Prostate gland (tissue), 2 donors: ENCODE results near the gene KANK2. TPM values are rescaled to one million over a fixed set of nuclear protein-coding genes. Genes with fewer than 3 reads are reported as not detected.

Experiments
- DNase-seq: peaks from one replicate; pipeline ENCODE4 v3.0.0-alpha.2; 2019; ENCODE audit warnings: low spot score
- H3K27ac ChIP-seq, 2 donors: fragments of 200-600 bp; sonication (generic); 2 replicates each; pipeline ENCODE4 v1.5.1; 2017 to 2019
- H3K27me3 ChIP-seq: fragments of 200-600 bp; sonication (generic); replicated peaks from 2 replicates; pipeline ENCODE4 v1.5.1; 2019; ENCODE audit not compliant: insufficient read depth
- H3K36me3 ChIP-seq, 2 donors: fragments of 200-600 bp; sonication (generic); 1 replicate in 1 of 2; 2 replicates in 1 of 2; pipeline versions ENCODE4 v1.5.1 to v1.8.1; 2017 to 2019
- H3K4me1 ChIP-seq: fragments of 200-600 bp; sonication (generic); replicated peaks from 2 replicates; pipeline ENCODE4 v1.5.1; 2019
- H3K4me3 ChIP-seq, 2 donors: fragments of 200-600 bp; sonication (generic); 2 replicates each; pipeline ENCODE4 v1.5.1; 2017 to 2019
- H3K9me3 ChIP-seq: fragments of 200-600 bp; sonication (generic); 2 replicates; pipeline ENCODE4 v1.5.1; 2017
- POLR2A ChIP-seq: fragments of 450-650 bp; IDR thresholded peaks from one replicate; pipeline ENCODE4 v1.6.1; 2016; ENCODE audit warnings: antibody characterized with exemption, mild to moderate bottlenecking
- POLR2AphosphoS5 ChIP-seq: sonication (generic); formaldehyde crosslinking; IDR thresholded peaks from one replicate; pipeline ENCODE4 v1.6.1; 2017; ENCODE audit warnings: antibody characterized with exemption
- WGBS: methylation state at CpG from one replicate; pipeline ENCODE4 v1.1.5; 2018; 5-methylcytosine and 5-hydroxymethylcytosine counted together
- intact Hi-C: fragments of 100-400 bp; cut with DNase I; formaldehyde crosslinking; loops from one replicate; pipeline ENCODE4 v1.14.2; 2022
- total RNA-seq, 2 donors: library from RNA; depleted of rRNA; stranded (reverse); fragments of >200 nt; gene quantifications; one replicate each; pipeline ENCODE4 v1.1.0, GENCODE V29; 2016
- TF ChIP-seq, protein P1 (sequence below), 4 experiments: fragments of 200-600 bp in 2 of 4; fragments of 450-650 bp in 2 of 4; sonication (generic) in 2 of 4; IDR thresholded peaks; 1 replicate in 3 of 4; 2 replicates in 1 of 4; pipeline ENCODE4 v1.5.1; 2016 to 2019; ENCODE audit warnings: antibody characterized with exemption in 4 of 4, mild to moderate bottlenecking in 2 of 4, moderate library complexity in 2 of 4

The KANK2 gene
- total RNA-seq, 2 donors from 2014 or later = 150 to 370 TPM

DNA sequence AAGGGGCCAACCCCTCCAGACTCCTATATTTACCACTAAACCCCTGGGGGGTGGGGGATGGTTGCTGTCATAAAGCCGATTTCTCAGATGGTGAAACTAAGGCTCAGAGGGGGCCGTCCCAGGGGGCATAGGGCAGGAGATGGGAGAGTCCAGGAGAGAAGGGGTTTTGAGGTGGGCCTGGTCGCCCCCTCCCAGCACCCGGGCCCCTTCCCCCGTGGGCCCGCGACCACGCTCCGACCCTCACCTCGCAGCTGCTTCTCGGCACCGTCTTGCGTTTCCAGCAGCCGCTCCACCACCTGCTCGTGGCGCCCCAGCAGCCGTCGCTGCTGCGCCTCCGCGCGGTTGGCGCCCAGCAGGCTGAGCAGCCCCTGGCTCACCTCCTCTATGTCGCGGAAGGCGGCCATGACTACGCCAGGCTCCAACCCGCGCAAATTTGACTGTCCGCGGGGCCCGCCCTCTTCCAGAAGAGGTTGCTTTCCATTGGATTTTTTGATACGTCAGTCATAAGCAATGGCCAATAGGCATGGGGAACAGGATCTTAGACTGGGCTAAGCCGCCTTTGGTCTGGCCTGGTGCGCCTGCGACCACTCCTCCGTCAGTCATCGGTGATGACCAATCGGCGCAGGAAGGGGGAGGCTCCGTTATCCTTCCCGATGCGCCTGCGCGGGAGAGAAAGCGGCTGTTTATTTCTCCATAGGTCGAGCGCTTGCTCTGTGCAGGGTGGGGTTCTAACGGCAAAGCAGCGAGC lies 41.8 kb downstream of the KANK2 start, which contains the start of gene SPC24:
Gene SPC24 (minus strand): TSS at position 410 of the 748 bp plus-strand sequence. CDS start 6 bp downstream, at position 404.
- Histone ChIP-seq H3K27me3 (no peaks in the 10 kb centered on the region), H3K9me3 (no peaks in the 10 kb centered on the region), H3K27ac (peak within 1 kb of the TSS; percentile 4 to 47), H3K4me3 (peak within 1 kb of the TSS; percentile 28 to 52), H3K4me1 (peaks cover 9% of the 10 kb centered on the region), H3K36me3 (no peaks in the 10 kb centered on the region)
- TF ChIP-seq POLR2AphosphoS5 (peak; percentile 97), POLR2A (no peak)
- TF ChIP-seq, protein P1, sequence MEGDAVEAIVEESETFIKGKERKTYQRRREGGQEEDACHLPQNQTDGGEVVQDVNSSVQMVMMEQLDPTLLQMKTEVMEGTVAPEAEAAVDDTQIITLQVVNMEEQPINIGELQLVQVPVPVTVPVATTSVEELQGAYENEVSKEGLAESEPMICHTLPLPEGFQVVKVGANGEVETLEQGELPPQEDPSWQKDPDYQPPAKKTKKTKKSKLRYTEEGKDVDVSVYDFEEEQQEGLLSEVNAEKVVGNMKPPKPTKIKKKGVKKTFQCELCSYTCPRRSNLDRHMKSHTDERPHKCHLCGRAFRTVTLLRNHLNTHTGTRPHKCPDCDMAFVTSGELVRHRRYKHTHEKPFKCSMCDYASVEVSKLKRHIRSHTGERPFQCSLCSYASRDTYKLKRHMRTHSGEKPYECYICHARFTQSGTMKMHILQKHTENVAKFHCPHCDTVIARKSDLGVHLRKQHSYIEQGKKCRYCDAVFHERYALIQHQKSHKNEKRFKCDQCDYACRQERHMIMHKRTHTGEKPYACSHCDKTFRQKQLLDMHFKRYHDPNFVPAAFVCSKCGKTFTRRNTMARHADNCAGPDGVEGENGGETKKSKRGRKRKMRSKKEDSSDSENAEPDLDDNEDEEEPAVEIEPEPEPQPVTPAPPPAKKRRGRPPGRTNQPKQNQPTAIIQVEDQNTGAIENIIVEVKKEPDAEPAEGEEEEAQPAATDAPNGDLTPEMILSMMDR (IDR thresholded peaks at IDR 0.05) = no peak
- 1% methylated on average over 49 of the region's 50 CpGs for WGBS
- intact Hi-C loops = no loop called here
- DNase-seq = peak; percentile 94

DNA sequence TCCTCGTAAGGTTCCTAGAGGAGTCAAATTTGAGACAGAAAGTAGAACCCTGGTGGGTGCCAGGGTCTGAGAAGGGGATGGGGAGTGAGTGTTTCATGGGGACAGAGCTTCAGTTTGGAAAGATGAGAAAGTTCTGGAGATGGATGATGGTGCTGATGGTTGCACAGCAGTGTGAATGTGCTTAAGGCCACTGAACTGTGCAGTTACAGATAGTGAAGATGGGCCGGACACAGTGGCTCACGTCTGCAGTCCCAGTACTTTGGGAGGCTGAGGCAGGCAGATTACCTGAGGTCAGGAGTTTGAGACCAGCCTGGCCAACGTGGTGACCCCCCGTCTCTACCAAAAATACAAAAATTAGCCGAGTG lies 42.7 kb downstream of the KANK2 start:
- H3K27ac ChIP-seq = no peak overlapping the region
- peaks cover 9% of the 10 kb centered on the region for H3K4me1 ChIP-seq
- no peaks in the 10 kb centered on the region for H3K27me3 ChIP-seq
- H3K36me3 ChIP-seq = no peaks in the 10 kb centered on the region
- DNase-seq = no peak
- TF ChIP-seq POLR2AphosphoS5 (no peak), POLR2A (no peak)
- TF ChIP-seq, protein P1 (IDR thresholded peaks at IDR 0.05) = no peak
- 40% methylated on average over 6 of the region's 6 CpGs for WGBS
- no peak overlapping the region for H3K4me3 ChIP-seq
- H3K9me3 ChIP-seq = no peaks in the 10 kb centered on the region
- intact Hi-C loops = no loop called here

DNA sequence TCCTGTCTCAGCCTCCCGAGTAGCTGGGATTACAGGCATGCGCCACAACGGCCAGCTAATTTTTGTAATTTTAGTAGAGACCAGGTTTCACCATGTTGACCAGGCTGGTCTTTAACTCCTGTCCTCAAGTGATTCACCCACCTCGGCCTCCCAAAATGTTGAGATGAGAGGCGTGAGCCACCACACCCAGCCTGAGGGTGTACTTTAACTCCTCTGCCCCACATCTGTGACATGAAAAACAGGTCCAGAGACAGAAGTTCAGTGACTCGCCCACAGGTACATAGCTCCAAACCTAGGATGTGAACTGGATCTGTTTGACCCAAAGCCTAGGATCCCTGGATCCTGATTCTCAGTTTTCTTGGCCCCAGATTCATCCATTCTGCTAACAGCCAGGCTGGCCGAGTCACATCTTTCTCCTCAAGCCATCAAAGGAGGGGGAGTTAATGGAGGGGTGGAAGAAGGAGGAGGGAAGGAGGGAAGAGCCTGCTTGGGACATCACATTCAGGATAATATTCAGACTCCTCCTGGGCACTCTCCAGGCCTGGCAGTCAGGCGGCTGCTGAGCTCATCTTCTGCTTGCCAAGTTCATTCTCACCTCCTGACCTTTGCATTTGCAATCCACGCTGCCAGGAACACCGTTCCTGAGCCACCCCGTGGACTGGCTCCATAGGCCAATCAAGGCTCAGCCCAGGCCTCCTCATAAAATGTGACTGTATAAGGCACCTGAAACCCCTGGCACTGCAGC lies 44.9 kb downstream of the KANK2 start:
- H3K27me3 ChIP-seq = no peaks in the 10 kb centered on the region
- no peak overlapping the region for H3K4me3 ChIP-seq
- TF ChIP-seq POLR2AphosphoS5 (peak; percentile 67), POLR2A (no peak)
- no peaks in the 10 kb centered on the region for H3K36me3 ChIP-seq
- WGBS = 54% methylated on average over 11 of the region's 11 CpGs
- H3K27ac ChIP-seq = peak overlapping the region; percentile 30 to 66
- H3K9me3 ChIP-seq = no peaks in the 10 kb centered on the region
- peaks cover 5% of the 10 kb centered on the region for H3K4me1 ChIP-seq
- DNase-seq = peak; percentile 46
- intact Hi-C loops = no loop called here

DNA sequence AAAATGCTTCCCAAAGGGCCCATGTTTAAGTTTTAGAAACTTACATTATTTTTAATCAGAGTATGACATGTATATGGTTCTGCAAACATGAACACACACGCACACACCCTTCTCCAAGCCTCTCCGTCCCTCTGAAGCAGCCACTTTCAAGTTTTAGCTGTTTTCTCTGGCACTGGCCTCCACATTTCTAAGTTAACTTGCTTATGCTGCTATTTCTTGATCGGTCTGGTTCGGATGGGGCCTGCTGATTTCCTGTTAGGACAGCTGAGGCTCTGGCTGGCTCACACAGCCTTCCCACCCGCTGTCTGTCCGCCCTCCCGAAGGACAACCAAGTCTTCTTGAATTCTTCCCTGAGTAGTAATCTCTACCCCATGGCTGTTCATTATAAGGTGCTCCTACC lies 46.2 kb downstream of the KANK2 start:
- no peak for DNase-seq
- Histone ChIP-seq H3K4me1 (peaks cover 5% of the 10 kb centered on the region), H3K36me3 (no peaks in the 10 kb centered on the region), H3K4me3 (no peak overlapping the region), H3K27me3 (no peaks in the 10 kb centered on the region), H3K9me3 (no peaks in the 10 kb centered on the region), H3K27ac (peak overlapping the region; percentile 30 to 66)
- 49% methylated on average over 7 of the region's 7 CpGs for WGBS
- intact Hi-C loops = no loop called here
- TF ChIP-seq POLR2AphosphoS5 = peak; percentile 49
- TF ChIP-seq, protein P1 (IDR thresholded peaks at IDR 0.05) = no peak

DNA sequence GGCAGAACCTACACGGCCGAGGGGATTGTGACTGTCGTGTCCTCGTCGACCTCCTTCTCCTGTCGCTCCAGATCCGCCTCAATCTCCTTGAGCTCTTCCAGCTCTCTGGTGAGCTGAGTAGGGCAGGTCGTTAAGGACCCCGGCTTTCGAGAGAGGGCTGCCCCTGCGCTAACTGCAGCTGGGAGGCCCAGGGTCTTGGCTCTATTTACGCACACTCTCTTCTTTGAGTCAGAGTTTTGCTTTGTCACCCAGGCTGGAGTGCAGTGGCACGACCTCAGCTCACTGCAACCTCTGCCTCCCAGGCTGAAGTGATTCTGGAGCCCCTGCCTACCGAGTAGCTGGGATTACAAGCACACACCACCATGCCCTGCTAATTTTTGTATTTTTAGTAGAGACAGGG lies 49.3 kb downstream of the KANK2 start:
- DNase-seq = no peak

More for the DNA sequence above, 49.3 kb downstream of the KANK2 start:
- TF ChIP-seq POLR2AphosphoS5 = no peak
- TF ChIP-seq POLR2A = no peak
- TF ChIP-seq, protein P1 (IDR thresholded peaks at IDR 0.05) = no peak
- no peak overlapping the region for H3K27ac ChIP-seq
- H3K4me1 ChIP-seq = peaks cover 3% of the 10 kb centered on the region
- no peak overlapping the region for H3K4me3 ChIP-seq
- intact Hi-C loops = no loop called here
- WGBS = 89% methylated on average over 14 of the region's 14 CpGs
- no peaks in the 10 kb centered on the region for H3K27me3 ChIP-seq
- no peaks in the 10 kb centered on the region for H3K9me3 ChIP-seq
- H3K36me3 ChIP-seq = no peaks in the 10 kb centered on the region
